Cerebellar nuclear complex (tissue), 1 donor: Measurements from ENCODE around the gene ALKBH7.

Experiments
- DNase-seq, 2 experiments: peaks; one replicate each; lab custom pipeline; 2025; lab: John Stamatoyannopoulos, UW

Gene ALKBH7

DNA sequence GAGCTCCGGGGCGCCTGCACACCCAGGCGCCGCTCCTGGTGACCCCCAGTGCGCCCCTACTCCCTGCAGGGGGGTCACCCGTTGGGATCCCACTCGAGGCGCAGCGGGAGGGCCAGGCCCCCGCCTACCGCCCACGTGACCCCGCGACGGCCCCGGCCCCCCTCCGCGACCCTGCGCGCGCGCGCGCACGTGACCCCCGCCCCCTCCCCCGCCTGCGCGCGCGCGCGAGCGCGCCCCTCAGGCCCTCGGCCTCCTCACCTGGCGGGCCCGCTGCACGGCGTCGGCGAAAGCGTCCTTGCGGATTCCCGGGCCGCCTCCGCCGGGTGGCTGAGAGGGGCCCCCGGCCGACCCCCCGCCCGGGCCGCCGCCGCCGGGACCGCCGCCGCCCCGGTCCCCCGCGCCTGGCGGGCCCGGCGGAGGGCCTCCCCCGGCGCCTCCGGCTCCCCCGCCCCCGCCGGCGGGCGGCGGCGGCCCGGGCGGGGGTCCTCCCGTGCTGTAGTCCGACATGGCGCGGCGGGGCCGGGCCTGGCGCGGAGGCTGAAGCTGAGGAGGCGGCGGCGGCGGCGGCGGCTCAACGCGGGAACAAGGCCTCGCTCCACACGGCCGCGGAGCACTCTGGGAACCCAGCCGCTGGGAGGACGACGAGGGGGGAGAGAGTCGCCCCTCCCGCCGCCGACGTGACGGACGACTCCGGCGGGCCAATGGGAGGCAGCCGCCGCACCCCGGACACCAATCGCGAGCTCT, 51.8 kb downstream of the ALKBH7 start, which contains the start of gene KHSRP:
Gene KHSRP, minus strand, starts transcription at position 617 of the 744 bp plus-strand sequence. Its CDS starts 110 bp downstream, at position 507.
- no peak for DNase-seq
